Measurements from ENCODE around the gene CYP27C1.

CYP27C1 gene

GRCh38 chr2:127134833-127135830 is 85.0 kb downstream of the CYP27C1 start:
- Histone ChIP-seq H3K4me2 (ENCODE audit: low read depth, low read length, poor library complexity, severe bottlenecking) (no peak overlapping the region), H3F3A (ENCODE audit: low read depth) (peaks cover under 1% of the 10 kb centered on the region; the same call in 1 of the 2 replicates), H3K4me1 (ENCODE audit: insufficient read depth, low read length, poor library complexity, severe bottlenecking) (peaks cover under 1% of the 10 kb centered on the region), H4K20me1 (ENCODE audit: insufficient read depth, low read length, poor library complexity, severe bottlenecking) (no peaks in the 10 kb centered on the region), H3K27me3 (ENCODE audit: insufficient read depth, low read length, poor library complexity, severe bottlenecking) (no peaks in the 10 kb centered on the region), H3K9me3 (ENCODE audit: insufficient read depth, low read depth, low read length) (no peaks in the 10 kb centered on the region), H3K9me2 (replicated peaks; ENCODE audit: low read depth, low read length) (no peaks in the 10 kb centered on the region), H2AFZ (ENCODE audit: low read length) (no peak overlapping the region), H3K79me2 (ENCODE audit: insufficient read depth, low read length) (no peaks in the 10 kb centered on the region), H3K9ac (ENCODE audit: low read depth, low read length, poor library complexity, severe bottlenecking) (no peak overlapping the region), H3K4me3 (ENCODE audit: low read length, poor library complexity, severe bottlenecking) (no peak overlapping the region), H3K36me3 (ENCODE audit: insufficient read depth, low read length) (no peaks in the 10 kb centered on the region)
- TF ChIP-seq, protein P1, sequence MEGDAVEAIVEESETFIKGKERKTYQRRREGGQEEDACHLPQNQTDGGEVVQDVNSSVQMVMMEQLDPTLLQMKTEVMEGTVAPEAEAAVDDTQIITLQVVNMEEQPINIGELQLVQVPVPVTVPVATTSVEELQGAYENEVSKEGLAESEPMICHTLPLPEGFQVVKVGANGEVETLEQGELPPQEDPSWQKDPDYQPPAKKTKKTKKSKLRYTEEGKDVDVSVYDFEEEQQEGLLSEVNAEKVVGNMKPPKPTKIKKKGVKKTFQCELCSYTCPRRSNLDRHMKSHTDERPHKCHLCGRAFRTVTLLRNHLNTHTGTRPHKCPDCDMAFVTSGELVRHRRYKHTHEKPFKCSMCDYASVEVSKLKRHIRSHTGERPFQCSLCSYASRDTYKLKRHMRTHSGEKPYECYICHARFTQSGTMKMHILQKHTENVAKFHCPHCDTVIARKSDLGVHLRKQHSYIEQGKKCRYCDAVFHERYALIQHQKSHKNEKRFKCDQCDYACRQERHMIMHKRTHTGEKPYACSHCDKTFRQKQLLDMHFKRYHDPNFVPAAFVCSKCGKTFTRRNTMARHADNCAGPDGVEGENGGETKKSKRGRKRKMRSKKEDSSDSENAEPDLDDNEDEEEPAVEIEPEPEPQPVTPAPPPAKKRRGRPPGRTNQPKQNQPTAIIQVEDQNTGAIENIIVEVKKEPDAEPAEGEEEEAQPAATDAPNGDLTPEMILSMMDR (conservative IDR thresholded peaks at IDR 0.05; ENCODE audit: low read length), result no peak
- TF ChIP-seq EZH2phosphoT487 (IDR thresholded peaks at IDR 0.05; ENCODE audit: borderline replicate concordance), result no peak

DNA sequence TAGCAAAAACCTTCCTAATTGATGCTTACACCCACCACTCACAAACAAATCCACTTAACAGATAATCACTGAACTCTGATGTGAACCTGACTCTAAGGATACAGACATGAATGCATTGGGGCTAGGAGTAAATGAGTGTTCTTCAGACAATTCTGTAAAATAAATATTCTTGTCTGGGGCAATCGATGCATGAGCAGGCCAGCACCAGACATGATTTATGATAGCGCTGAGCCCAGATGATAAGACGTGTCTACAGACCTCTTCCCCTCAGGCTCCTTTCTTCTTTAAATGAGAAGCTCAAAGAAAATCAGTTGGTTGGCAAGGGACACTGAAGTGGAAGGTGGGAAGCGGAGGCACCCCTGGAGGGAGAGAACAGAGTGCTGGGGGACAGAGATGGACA is 85.9 kb downstream of the CYP27C1 start:
- no peaks in the 10 kb centered on the region for H3K9me2 ChIP-seq (replicated peaks; ENCODE audit: low read depth, low read length)
- H2AFZ ChIP-seq (ENCODE audit: low read length), result no peak overlapping the region
- H3K27me3 ChIP-seq (ENCODE audit: insufficient read depth, low read length, poor library complexity, severe bottlenecking), result no peaks in the 10 kb centered on the region
- H3K79me2 ChIP-seq (ENCODE audit: insufficient read depth, low read length), result no peaks in the 10 kb centered on the region
- no peak overlapping the region for H3K9ac ChIP-seq (ENCODE audit: low read depth, low read length, poor library complexity, severe bottlenecking)
- no peaks in the 10 kb centered on the region for H3K36me3 ChIP-seq (ENCODE audit: insufficient read depth, low read length)
- H3K4me1 ChIP-seq (ENCODE audit: insufficient read depth, low read length, poor library complexity, severe bottlenecking), result no peaks in the 10 kb centered on the region
- no peak overlapping the region for H3K4me2 ChIP-seq (ENCODE audit: low read depth, low read length, poor library complexity, severe bottlenecking)
- no peaks in the 10 kb centered on the region for H4K20me1 ChIP-seq (ENCODE audit: insufficient read depth, low read length, poor library complexity, severe bottlenecking)
- no peak overlapping the region for H3K4me3 ChIP-seq (ENCODE audit: low read length, poor library complexity, severe bottlenecking)
- no peaks in the 10 kb centered on the region for H3K9me3 ChIP-seq (ENCODE audit: insufficient read depth, low read depth, low read length)
- H3F3A ChIP-seq (ENCODE audit: low read depth), result no peaks in the 10 kb centered on the region
- no peak for TF ChIP-seq EZH2phosphoT487 (IDR thresholded peaks at IDR 0.05; ENCODE audit: borderline replicate concordance)
- TF ChIP-seq, protein P1 (conservative IDR thresholded peaks at IDR 0.05; ENCODE audit: low read length), result no peak
